Bronchial epithelial cell (primary cell): ENCODE measurements around the gene FARS2. TPM values are rescaled to one million over a fixed set of nuclear protein-coding genes. Genes with fewer than 3 reads are reported as not detected.

Source experiments
- DNase-seq: peaks from one replicate; pipeline ENCODE4 v3.0.0-alpha.2; 2010; ENCODE audit warnings: low read depth
- FAIRE-seq: peaks from 2 replicates; lab custom pipeline; 2011; peaks lifted over from hg19 to GRCh38; lab: Jason Lieb, UNC
- H3K27me3 ChIP-seq: 2 replicates; pipeline ENCODE4 v1.5.1; 2011; ENCODE audit warnings: low read length; ENCODE audit not compliant: control insufficient read depth, insufficient read depth
- H3K36me3 ChIP-seq: 2 replicates; pipeline ENCODE4 v1.5.1; 2011; ENCODE audit warnings: low read length; ENCODE audit not compliant: control insufficient read depth, insufficient read depth
- H3K4me3 ChIP-seq: 2 replicates; pipeline ENCODE4 v1.5.1; 2011; ENCODE audit warnings: mild to moderate bottlenecking, low read depth, low read length, control low read depth
- CTCF ChIP-seq: IDR thresholded peaks from 2 replicates; pipeline ENCODE4 v1.5.1; 2011; ENCODE audit warnings: mild to moderate bottlenecking, moderate library complexity, low read length, control low read depth, inconsistent platforms; ENCODE audit not compliant: insufficient read depth, severe bottlenecking
- total RNA-seq: library from RNA; depleted of rRNA; stranded (reverse); fragments of >200 nt; gene quantifications from 2 replicates; pipeline ENCODE4 v1.2.1, GENCODE V29; 2014

The FARS2 gene
- total RNA-seq, 1 donor from 2014 or later, result 27.4 TPM

- DNase-seq (no peak), FAIRE-seq (no peak)
- Histone ChIP-seq H3K36me3 (peaks cover 3% of the 10 kb centered on the region), H3K4me3 (no peak overlapping the region), H3K27me3 (no peaks in the 10 kb centered on the region)
- no peak for TF ChIP-seq CTCF
Measured at GRCh38 chr6:5550631-5551030, 289.3 kb downstream of the FARS2 start.

GRCh38 chr6:5552243-5552642 lies 290.9 kb downstream of the FARS2 start:
- Histone ChIP-seq H3K4me3 (no peak overlapping the region), H3K27me3 (no peaks in the 10 kb centered on the region), H3K36me3 (peaks cover 3% of the 10 kb centered on the region)
- FAIRE-seq, result no peak
- TF ChIP-seq CTCF, result no peak
- DNase-seq, result no peak

GRCh38 chr6:5553767-5554166 lies 292.5 kb downstream of the FARS2 start:
- Histone ChIP-seq H3K36me3 (no peaks in the 10 kb centered on the region), H3K4me3 (no peak overlapping the region), H3K27me3 (no peaks in the 10 kb centered on the region)
- TF ChIP-seq CTCF, result no peak
- no peak for DNase-seq
- no peak for FAIRE-seq

GRCh38 chr6:5554226-5554625 lies 292.9 kb downstream of the FARS2 start:
- FAIRE-seq (no peak), DNase-seq (no peak)
- no peaks in the 10 kb centered on the region for H3K27me3 ChIP-seq
- H3K4me3 ChIP-seq, result no peak overlapping the region
- TF ChIP-seq CTCF, result no peak
- no peaks in the 10 kb centered on the region for H3K36me3 ChIP-seq

- Histone ChIP-seq H3K4me3 (no peak overlapping the region), H3K36me3 (no peaks in the 10 kb centered on the region), H3K27me3 (no peaks in the 10 kb centered on the region)
- no peak for FAIRE-seq
- TF ChIP-seq CTCF, result no peak
- no peak for DNase-seq
Measured at GRCh38 chr6:5556011-5556410, 294.7 kb downstream of the FARS2 start.

GRCh38 chr6:5557506-5557905 lies 296.2 kb downstream of the FARS2 start:
- H3K27me3 ChIP-seq, result no peaks in the 10 kb centered on the region
- no peak overlapping the region for H3K4me3 ChIP-seq
- TF ChIP-seq CTCF, result no peak
- FAIRE-seq (no peak), DNase-seq (no peak)
- no peaks in the 10 kb centered on the region for H3K36me3 ChIP-seq
